Testis (tissue), 2 donors: ENCODE results near the gene F5.

ENCODE experiments used
- CTCF ChIP-seq, 3 experiments: fragments of 450-650 bp in 2 of 3; fragments of 200-600 bp in 1 of 3; sonication (generic) in 1 of 3; IDR thresholded peaks; one replicate each; pipeline ENCODE4 v1.5.1; 2016 to 2019; ENCODE audit warnings: antibody characterized with exemption in 3 of 3, mild to moderate bottlenecking in 2 of 3, moderate library complexity in 1 of 3
- POLR2A ChIP-seq: fragments of 450-650 bp; IDR thresholded peaks from one replicate; pipeline ENCODE4 v1.6.1; 2017; ENCODE audit warnings: antibody characterized with exemption, mild to moderate bottlenecking, moderate library complexity

- no peak for TF ChIP-seq CTCF (IDR thresholded peaks at IDR 0.05)
- no peak for TF ChIP-seq POLR2A
These were observed 29.1 kb downstream of the F5 start for GRCh38 chr1:169557131-169557530.
